Activated CD4-positive, alpha-beta T cell treated with anti-CD3 and anti-CD28 coated beads, Interleukin-2, amount 50 U/mL, for 1 hour (primary cell): ENCODE data around the gene CRYGS.
A peak's percentile ranks its signal among the peaks of the same experiment; 100 is the strongest.
"Not testable (repeated sequence)": the region's sequence is repeated elsewhere in the genome, so short reads cannot be mapped to it uniquely, and the experiment has no call there.

ENCODE experiments used
- DNase-seq: peaks from one replicate; pipeline ENCODE4 v3.0.0-alpha.2; 2020

Gene CRYGS

GRCh38 chr3:186544281-186544680 is at the start of gene CRYGS:
Gene CRYGS, minus strand, starts transcription at chr3:186544380. Its CDS starts 54 bp downstream, at chr3:186544326.
- no peak for DNase-seq

GRCh38 chr3:186593862-186594261 is 49.7 kb upstream of the CRYGS start:
- DNase-seq, result no peak

- no peak for DNase-seq
These were observed 48.5 kb upstream of the CRYGS start for GRCh38 chr3:186592682-186593081.

GRCh38 chr3:186590580-186591295 is 46.6 kb upstream of the CRYGS start:
- no peak for DNase-seq

GRCh38 chr3:186589856-186590579 is 45.8 kb upstream of the CRYGS start:
- DNase-seq, result no peak

- DNase-seq, result no peak
These were observed 44.9 kb upstream of the CRYGS start for GRCh38 chr3:186589121-186589520.

DNA sequence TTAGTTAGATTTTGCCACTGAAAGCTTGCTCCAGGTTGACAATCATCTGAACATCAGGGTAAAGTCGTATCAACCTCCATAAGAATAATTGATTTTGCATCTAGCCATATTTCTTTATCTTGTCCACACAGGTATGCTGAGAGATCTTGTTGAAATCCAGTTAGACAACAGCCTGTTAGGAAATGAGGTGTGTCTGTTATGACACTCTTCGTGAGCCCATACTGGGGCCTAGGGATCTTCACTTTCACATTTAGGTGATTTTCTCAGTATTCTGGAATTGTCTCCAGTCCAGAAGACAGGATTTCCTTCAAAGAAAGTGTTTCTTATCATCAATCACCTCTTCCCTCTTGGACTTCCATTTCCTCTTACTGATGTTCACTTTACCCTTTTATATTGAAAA is 44.5 kb upstream of the CRYGS start:
- no peak for DNase-seq

DNA sequence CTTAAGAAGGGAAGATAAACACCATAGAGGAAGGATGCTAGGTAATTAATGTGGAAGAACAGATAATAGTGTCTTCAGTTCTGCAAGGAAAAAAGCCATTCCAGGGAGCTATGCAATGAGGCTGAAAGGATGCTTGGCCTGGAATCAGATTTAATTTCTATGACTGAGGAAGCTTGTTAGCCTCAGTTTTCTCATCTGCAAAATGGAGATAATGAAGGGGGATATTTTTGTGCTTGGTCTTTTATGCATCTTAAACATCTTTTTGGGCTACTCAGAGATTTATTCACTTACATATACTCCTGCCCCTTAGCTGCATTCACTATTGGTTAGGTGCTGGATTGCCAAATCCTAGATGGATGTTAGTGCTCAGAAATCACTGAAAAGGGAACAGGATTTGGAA is 43.0 kb upstream of the CRYGS start:
- DNase-seq, result no peak

- DNase-seq, result not testable (repeated sequence)
These were observed 42.1 kb upstream of the CRYGS start for GRCh38 chr3:186586245-186586644.

- no peak for DNase-seq
These were observed 39.7 kb upstream of the CRYGS start for GRCh38 chr3:186583831-186584230.

- no peak for DNase-seq
These were observed 38.4 kb upstream of the CRYGS start for GRCh38 chr3:186582541-186582940.

DNA sequence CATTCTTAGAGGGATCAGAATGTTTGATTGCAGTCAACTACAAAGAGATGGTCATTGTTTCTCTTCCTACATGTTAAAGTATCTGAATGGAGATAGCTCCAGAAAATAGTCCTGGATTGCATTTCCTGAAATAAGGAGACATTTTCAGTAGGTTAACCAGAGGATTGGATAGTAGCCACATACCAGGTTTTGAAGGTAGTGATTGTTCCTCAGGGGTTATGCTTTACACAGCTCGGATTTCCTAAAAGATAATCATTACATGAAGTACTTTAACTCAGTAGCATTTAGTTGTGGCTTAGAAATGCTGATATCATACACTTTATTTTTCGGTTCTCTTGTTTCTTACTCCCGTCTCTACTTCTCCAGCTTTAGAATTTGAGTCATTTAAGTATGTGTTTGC is 36.6 kb upstream of the CRYGS start:
- DNase-seq, result no peak

- no peak for DNase-seq
These were observed 33.3 kb upstream of the CRYGS start for GRCh38 chr3:186577521-186577920.

DNA sequence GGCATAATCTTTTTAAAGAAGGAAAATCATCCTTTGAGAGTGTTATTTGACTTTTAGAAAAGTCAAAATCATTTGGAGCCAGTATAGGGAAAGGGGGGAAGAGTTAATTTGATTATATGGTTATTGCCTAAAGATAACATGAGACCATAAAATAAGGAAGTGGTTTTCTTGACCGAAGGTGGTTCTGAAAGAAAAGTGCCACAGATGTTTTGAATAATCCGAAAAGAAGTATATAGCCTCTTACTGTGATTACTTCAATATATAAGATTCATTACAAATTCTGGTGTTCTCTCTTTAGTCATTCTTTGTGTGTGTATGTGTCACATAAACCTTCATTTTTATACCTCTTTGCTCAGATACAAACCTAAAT is 27.4 kb upstream of the CRYGS start:
- no peak for DNase-seq

DNA sequence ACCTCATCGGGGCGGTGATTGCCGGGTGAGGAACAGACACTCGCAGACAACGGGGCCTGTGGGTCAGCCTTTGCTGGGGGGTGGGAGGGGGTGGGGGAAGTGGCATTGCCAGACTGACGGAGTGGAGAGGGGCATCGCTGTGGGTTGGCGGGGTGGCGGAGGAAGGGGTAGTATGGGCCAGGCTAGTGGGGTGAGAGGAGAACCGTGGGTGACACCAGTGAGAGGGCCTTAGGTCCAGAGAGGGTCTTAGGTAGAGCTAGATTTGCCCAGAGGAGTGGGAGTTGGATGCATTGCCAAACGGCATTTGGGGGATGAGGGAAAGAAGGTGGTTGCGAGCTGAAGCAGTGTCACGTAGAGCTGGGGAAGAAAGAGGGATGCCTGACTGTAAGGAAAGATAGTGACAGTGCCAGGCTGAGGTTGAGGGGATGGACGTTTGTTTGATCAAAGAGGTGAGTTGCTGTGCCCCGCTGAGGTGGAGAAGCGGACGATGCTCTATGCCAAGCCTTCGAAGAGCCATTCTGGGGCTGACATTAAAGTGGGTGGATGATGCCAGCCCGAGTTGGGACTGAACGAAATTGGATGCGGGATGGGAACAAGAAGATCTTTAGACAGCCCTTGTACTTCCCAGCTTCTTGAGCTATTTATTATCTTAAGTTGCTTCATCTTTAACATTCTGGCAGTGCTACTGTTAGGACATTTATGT is 26.9 kb upstream of the CRYGS start:
- no peak for DNase-seq

- DNase-seq, result peak; percentile 97
These were observed 26.1 kb upstream of the CRYGS start, which contains the start of gene DNAJB11 for GRCh38 chr3:186570096-186570940. Gene DNAJB11, plus strand, starts transcription at chr3:186570720. Its CDS starts 178 bp downstream, at chr3:186570898.

DNA sequence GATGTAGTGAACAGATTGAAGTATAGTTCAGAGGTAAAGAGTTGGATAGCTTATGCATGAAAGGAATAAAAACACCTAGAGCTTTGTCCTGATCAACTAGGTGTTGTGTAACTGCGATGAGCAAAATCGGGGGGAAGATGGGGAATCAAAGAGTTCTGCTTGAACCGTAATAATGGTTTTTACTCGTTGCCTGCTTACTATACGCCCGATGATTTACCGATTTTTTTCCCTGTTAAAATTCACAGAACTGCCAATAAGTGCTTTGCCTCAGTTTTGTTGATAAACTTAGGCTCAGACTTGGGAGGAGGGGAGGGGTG is 25.6 kb upstream of the CRYGS start:
- no peak for DNase-seq

DNA sequence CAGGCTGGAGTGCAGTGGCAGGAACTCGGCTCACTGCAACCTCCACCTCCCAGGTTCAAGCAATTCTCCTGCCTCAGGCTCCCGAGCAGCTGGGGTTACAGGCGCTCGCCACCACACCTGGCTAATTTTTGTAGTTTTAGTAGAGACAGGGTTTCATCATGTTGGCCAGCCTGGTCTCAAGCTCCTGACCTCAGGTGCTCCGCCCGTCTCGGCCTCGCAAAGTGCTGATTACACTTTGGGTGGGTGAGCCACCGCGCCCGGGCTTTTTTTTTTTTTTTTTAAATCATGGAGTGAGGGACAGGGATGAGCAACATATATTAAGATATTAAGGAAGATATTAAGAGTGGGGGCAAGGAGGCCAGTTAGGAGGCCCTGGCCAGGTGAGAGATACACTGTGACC is 25.2 kb upstream of the CRYGS start:
- not testable (repeated sequence) for DNase-seq

- DNase-seq, result peak; percentile 94
These were observed 23.1 kb upstream of the CRYGS start, which contains the start of gene TBCCD1 for GRCh38 chr3:186567072-186567921. Gene TBCCD1, minus strand, starts transcription at chr3:186567339. Its CDS starts 3,010 bp downstream, at chr3:186564329.

DNA sequence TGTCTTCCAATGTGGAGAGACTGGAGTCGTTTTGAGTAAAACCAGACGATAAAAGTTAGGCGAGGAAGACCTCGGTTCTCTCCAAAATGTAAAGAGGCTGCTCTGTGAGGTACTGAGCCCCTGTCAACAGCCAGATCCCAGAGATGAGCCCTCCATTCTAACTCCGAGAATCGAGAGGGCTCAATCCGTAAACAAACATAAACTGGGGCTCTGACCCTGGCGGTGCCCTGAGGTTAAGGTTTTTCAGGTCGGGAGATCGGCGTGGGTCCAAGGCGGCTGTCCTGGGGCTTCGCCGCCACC is 22.5 kb upstream of the CRYGS start:
- DNase-seq, result no peak

- no peak for DNase-seq
These were observed 20.4 kb upstream of the CRYGS start for GRCh38 chr3:186564586-186564985.

- DNase-seq, result no peak
These were observed 8.3 kb upstream of the CRYGS start for GRCh38 chr3:186552408-186553031.
